Measurements from ENCODE around the gene ARMH2. TPM values are rescaled to one million over a fixed set of nuclear protein-coding genes. Genes with fewer than 3 reads are reported as not detected.
A peak's percentile ranks its signal among the peaks of the same experiment; 100 is the strongest.

The ARMH2 gene
- total and polyA plus RNA-seq, 7 experiments from 2014 or later: 0.70 to 9.4 (median 3.8) TPM; not detected in 1

DNA sequence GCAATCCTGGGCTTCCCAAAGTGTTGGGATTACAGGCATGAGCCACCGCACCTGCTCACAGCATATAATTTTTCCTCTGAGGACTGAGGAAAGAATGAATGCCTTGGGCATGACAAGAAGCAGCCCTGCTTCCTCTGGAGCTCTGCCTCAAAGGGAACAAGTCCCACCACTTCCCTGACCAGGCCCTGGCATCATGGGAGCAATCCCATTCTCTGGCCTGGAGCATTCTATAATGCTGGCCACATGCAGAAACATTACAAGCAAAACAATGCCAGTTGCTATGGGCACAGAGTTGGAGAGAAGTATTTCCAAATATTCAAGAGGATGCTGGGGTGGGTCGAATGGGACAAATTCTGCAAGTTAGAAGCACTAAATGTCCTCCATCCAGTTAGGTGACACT lies 41.5 kb upstream of the ARMH2 start:
- H3K4me3 Mint-ChIP-seq: peak overlapping the region in 9 of 10 donors; percentile 18 to 79 (median 63)
- no peaks in the 10 kb centered on the region for H3K9me3 ChIP-seq (ENCODE audit: control insufficient read depth in 2 of 3, low read length in 3 of 3)
- no peak overlapping the region for H3K4me3 ChIP-seq (ENCODE audit: low read length)
- DNase-seq (no peak), ATAC-seq (no peak)
- H3K27me3 Mint-ChIP-seq: no peaks in the 10 kb centered on the region
- peaks cover 0 to 57% of the 10 kb centered on the region in 2 donors for H3K4me1 ChIP-seq (ENCODE audit: control insufficient read depth in 2 of 2, insufficient read depth in 2 of 2, low read length in 2 of 2)
- POLR2A ChIA-PET: interaction anchor here (0.6 to 1.5 kb wide), 4 partner anchors 10 to 173 kb away, joined by 3 to 5 read pairs (median 4); no protein-coding TSS in a partner anchor
- peaks cover 43 to 89% (median 85%) of the 10 kb centered on the region in 7 donors for H3K4me1 Mint-ChIP-seq
- peak overlapping the region; percentile 43 for H3K27ac ChIP-seq (ENCODE audit: low read depth, low read length)
- H3K27me3 ChIP-seq (ENCODE audit: control insufficient read depth in 2 of 2, insufficient read depth in 2 of 2, low read length in 2 of 2): no peaks in the 10 kb centered on the region
- peaks cover 0 to 10% (median 0%) of the 10 kb centered on the region in 11 donors for H3K9me3 Mint-ChIP-seq
- intact Hi-C loops (cut with micrococcal nuclease): loop anchor here in 1 of 2 donors (2.0 kb wide), 1 partner anchor 15 kb away; no protein-coding TSS in a partner anchor
- peaks cover 45 to 78% (median 46%) of the 10 kb centered on the region in 3 experiments for H3K36me3 ChIP-seq (ENCODE audit: control insufficient read depth in 2 of 3, insufficient read depth in 3 of 3, low read length in 3 of 3)
- CTCF ChIA-PET: interaction anchor here (2.2 kb wide), 1 partner anchor 178 kb away, joined by 8 read pairs; no protein-coding TSS in a partner anchor
- H3K27ac Mint-ChIP-seq: peak overlapping the region; percentile 38 to 95 (median 88)
- peaks cover 4 to 82% (median 71%) of the 10 kb centered on the region in 5 donors for H3K36me3 Mint-ChIP-seq

DNA sequence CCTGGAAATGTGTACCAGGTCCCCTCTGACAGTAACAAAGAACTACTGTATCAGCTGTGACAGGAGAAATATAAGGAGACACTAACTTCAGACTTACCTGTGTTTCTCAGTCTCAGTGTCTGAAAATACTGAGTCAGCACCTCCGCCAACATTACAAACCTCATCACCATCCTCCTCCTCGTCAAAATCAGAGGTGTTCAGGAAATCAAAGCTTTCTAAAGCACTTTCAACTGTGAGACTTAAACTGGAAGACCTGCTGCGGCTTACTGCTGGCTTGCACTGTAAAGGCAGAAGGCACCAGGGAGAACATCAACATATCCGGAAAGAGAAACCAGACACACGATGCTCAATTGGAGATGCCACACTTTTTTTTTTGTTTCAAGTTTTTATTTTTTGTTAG lies 40.3 kb upstream of the ARMH2 start:
- POLR2A ChIA-PET: interaction anchor here (0.6 to 1.3 kb wide), 5 partner anchors 10 to 187 kb away, joined by 3 to 6 read pairs (median 3); no protein-coding TSS in a partner anchor

DNA sequence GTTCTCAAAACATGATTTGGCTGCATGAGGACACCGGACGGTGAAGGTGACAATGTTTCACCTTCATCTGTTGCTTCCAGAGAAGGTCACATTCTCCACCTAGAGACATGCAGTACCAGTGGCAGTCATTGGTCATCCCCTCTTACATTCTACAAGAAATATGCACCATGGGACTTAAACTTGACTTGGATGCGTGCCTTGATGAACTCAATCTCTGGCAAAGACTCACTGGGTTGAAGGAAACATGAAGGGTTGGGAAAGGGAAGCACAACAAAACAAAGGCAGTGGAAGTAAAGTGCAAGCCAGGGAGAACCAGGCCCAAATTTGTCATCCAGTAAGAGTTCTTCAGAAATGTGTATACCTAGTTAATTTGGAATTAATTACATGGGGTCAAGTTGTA lies 39.4 kb upstream of the ARMH2 start:
- H3K9me3 ChIP-seq (ENCODE audit: control insufficient read depth in 2 of 3, low read length in 3 of 3): no peaks in the 10 kb centered on the region
- peaks cover 0 to 44% of the 10 kb centered on the region in 2 donors for H3K4me1 ChIP-seq (ENCODE audit: control insufficient read depth in 2 of 2, insufficient read depth in 2 of 2, low read length in 2 of 2)
- Mint-ChIP-seq H3K9me3 (peaks cover 0 to 9% (median 0%) of the 10 kb centered on the region in 11 donors), H3K27ac (peak overlapping the region; percentile 50 to 95 (median 73)), H3K36me3 (peaks cover 4 to 85% (median 79%) of the 10 kb centered on the region in 5 donors), H3K4me3 (peak overlapping the region in 4 of 10 donors; percentile 22 to 41 (median 38)), H3K27me3 (no peaks in the 10 kb centered on the region), H3K4me1 (peaks cover 35 to 91% (median 86%) of the 10 kb centered on the region in 7 donors)
- ATAC-seq (no peak), DNase-seq (no peak)
- H3K36me3 ChIP-seq (ENCODE audit: control insufficient read depth in 2 of 3, insufficient read depth in 3 of 3, low read length in 3 of 3): peaks cover 43 to 78% (median 56%) of the 10 kb centered on the region in 3 experiments
- POLR2A ChIA-PET: interaction anchor here (0.7 to 1.1 kb wide), 2 partner anchors 52 to 123 kb away, joined by 3 read pairs; no protein-coding TSS in a partner anchor
- no peak overlapping the region for H3K4me3 ChIP-seq (ENCODE audit: low read length)
- CTCF ChIA-PET: no interaction called here
- no peaks in the 10 kb centered on the region for H3K27me3 ChIP-seq (ENCODE audit: control insufficient read depth in 2 of 2, insufficient read depth in 2 of 2, low read length in 2 of 2)
- no peak overlapping the region for H3K27ac ChIP-seq (ENCODE audit: low read depth, low read length)
- intact Hi-C loops (cut with micrococcal nuclease): no loop called here

More for the DNA sequence above, 40.3 kb upstream of the ARMH2 start:
- no peak overlapping the region for H3K4me3 ChIP-seq (ENCODE audit: low read length)
- CTCF ChIA-PET: interaction anchor here (2.2 kb wide), 1 partner anchor 179 kb away, joined by 8 read pairs; no protein-coding TSS in a partner anchor
- peak; percentile 84 for ATAC-seq
- no peaks in the 10 kb centered on the region for H3K27me3 Mint-ChIP-seq
- H3K27me3 ChIP-seq (ENCODE audit: control insufficient read depth in 2 of 2, insufficient read depth in 2 of 2, low read length in 2 of 2): no peaks in the 10 kb centered on the region
- intact Hi-C loops (cut with micrococcal nuclease): no loop called here
- H3K27ac Mint-ChIP-seq: peak overlapping the region; percentile 80 to 96 (median 93)
- H3K36me3 Mint-ChIP-seq: peaks cover 4 to 87% (median 78%) of the 10 kb centered on the region in 5 donors
- H3K27ac ChIP-seq (ENCODE audit: low read depth, low read length): peak overlapping the region; percentile 36
- H3K36me3 ChIP-seq (ENCODE audit: control insufficient read depth in 2 of 3, insufficient read depth in 3 of 3, low read length in 3 of 3): peaks cover 44 to 78% (median 52%) of the 10 kb centered on the region in 3 experiments
- H3K9me3 ChIP-seq (ENCODE audit: control insufficient read depth in 2 of 3, low read length in 3 of 3): no peaks in the 10 kb centered on the region
- DNase-seq: peak in 7 of 9 donors; percentile 37 to 73 (median 59)
- H3K4me3 Mint-ChIP-seq: peak overlapping the region; percentile 14 to 79 (median 64)
- H3K4me1 ChIP-seq (ENCODE audit: control insufficient read depth in 2 of 2, insufficient read depth in 2 of 2, low read length in 2 of 2): peaks cover 0 to 50% of the 10 kb centered on the region in 2 donors
- H3K4me1 Mint-ChIP-seq: peaks cover 37 to 93% (median 89%) of the 10 kb centered on the region in 7 donors
- peaks cover 0 to 12% (median 0%) of the 10 kb centered on the region in 11 donors for H3K9me3 Mint-ChIP-seq

GRCh38 chr6:24836109-24836508 lies 37.4 kb upstream of the ARMH2 start:
- H3K4me3 ChIP-seq (ENCODE audit: low read length): no peak overlapping the region
- ChIA-PET POLR2A (interaction anchor here (1.0 to 1.7 kb wide), 2 partner anchors 9 to 182 kb away, joined by 4 to 8 read pairs; no protein-coding TSS in a partner anchor), CTCF (no interaction called here)
- H3K4me1 ChIP-seq (ENCODE audit: control insufficient read depth in 2 of 2, insufficient read depth in 2 of 2, low read length in 2 of 2): peaks cover 0 to 24% of the 10 kb centered on the region in 2 donors
- Mint-ChIP-seq H3K4me3 (peak overlapping the region in 3 of 10 donors; percentile 4 to 37 (median 35)), H3K9me3 (peaks cover 0 to 13% (median 0%) of the 10 kb centered on the region in 11 donors), H3K4me1 (peaks cover 21 to 84% (median 75%) of the 10 kb centered on the region in 7 donors), H3K27me3 (no peaks in the 10 kb centered on the region), H3K27ac (peak overlapping the region; percentile 55 to 90 (median 78)), H3K36me3 (peaks cover 9 to 87% (median 75%) of the 10 kb centered on the region in 5 donors)
- intact Hi-C loops (cut with micrococcal nuclease): no loop called here
- H3K9me3 ChIP-seq (ENCODE audit: control insufficient read depth in 2 of 3, low read length in 3 of 3): no peaks in the 10 kb centered on the region
- no peaks in the 10 kb centered on the region for H3K27me3 ChIP-seq (ENCODE audit: control insufficient read depth in 2 of 2, insufficient read depth in 2 of 2, low read length in 2 of 2)
- H3K27ac ChIP-seq (ENCODE audit: low read depth, low read length): no peak overlapping the region
- peaks cover 44 to 79% (median 56%) of the 10 kb centered on the region in 3 experiments for H3K36me3 ChIP-seq (ENCODE audit: control insufficient read depth in 2 of 3, insufficient read depth in 3 of 3, low read length in 3 of 3)
- DNase-seq: no peak
- ATAC-seq: no peak

DNA sequence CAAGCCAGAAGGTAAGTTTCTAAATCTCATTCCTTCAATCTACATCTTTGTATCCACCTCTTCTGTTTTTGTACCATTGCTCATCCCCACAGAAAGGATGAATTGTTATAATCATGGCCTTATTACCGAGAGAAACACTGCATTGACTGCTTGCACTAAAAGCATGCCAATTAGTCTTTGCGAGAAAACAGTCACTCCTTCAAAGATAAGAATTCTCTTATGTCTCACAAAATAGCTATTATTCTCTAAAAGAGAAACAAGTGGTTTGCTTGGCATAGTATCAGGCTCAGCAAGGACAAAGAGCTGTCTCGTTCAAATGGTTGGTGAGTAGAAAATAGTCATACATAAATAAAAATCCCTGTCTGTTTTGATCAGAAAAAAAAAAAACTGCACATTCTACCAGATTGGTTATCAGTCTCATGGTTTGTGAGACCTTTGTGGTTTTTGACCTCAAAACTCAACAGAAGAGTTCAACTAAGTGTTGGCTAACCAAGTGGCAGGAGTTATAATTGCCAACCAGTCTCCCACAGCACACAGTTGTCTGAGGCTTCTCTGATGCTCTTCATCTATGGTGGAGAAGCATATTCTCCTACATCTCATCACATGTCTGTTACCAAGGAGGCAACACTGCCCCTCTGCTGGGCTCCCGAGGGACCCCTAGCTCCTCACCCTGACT lies 35.1 kb upstream of the ARMH2 start:
- intact Hi-C loops (cut with micrococcal nuclease): no loop called here
- Histone ChIP-seq H3K4me3 (ENCODE audit: low read length) (no peak overlapping the region), H3K4me1 (ENCODE audit: control insufficient read depth in 2 of 2, insufficient read depth in 2 of 2, low read length in 2 of 2) (peaks cover 0 to 2% of the 10 kb centered on the region in 2 donors), H3K9me3 (ENCODE audit: control insufficient read depth in 2 of 3, low read length in 3 of 3) (no peaks in the 10 kb centered on the region), H3K27ac (ENCODE audit: low read depth, low read length) (peak overlapping the region; percentile 11), H3K27me3 (ENCODE audit: control insufficient read depth in 2 of 2, insufficient read depth in 2 of 2, low read length in 2 of 2) (no peaks in the 10 kb centered on the region), H3K36me3 (ENCODE audit: control insufficient read depth in 2 of 3, insufficient read depth in 3 of 3, low read length in 3 of 3) (peaks cover 44 to 84% (median 48%) of the 10 kb centered on the region in 3 experiments)
- CTCF ChIA-PET: no interaction called here
- H3K27ac Mint-ChIP-seq: peak overlapping the region; percentile 55 to 90 (median 78)
- ATAC-seq (no peak), DNase-seq (no peak)
- H3K9me3 Mint-ChIP-seq: peaks cover 0 to 19% (median 0%) of the 10 kb centered on the region in 11 donors
- H3K27me3 Mint-ChIP-seq: no peaks in the 10 kb centered on the region
- H3K4me1 Mint-ChIP-seq: peaks cover 5 to 69% (median 56%) of the 10 kb centered on the region in 7 donors
- peak overlapping the region in 5 of 10 donors; percentile 21 to 62 (median 37) for H3K4me3 Mint-ChIP-seq
- H3K36me3 Mint-ChIP-seq: peaks cover 13 to 80% (median 66%) of the 10 kb centered on the region in 5 donors
- POLR2A ChIA-PET: interaction anchor here (0.7 to 2.0 kb wide), 8 partner anchors 9 to 184 kb away, joined by 3 to 8 read pairs (median 4); no protein-coding TSS in a partner anchor

GRCh38 chr6:24832794-24833193 lies 34.1 kb upstream of the ARMH2 start:
- H3K27ac ChIP-seq (ENCODE audit: low read depth, low read length): no peak overlapping the region
- peaks cover 4 to 68% (median 57%) of the 10 kb centered on the region in 7 donors for H3K4me1 Mint-ChIP-seq
- no peak overlapping the region for H3K4me3 ChIP-seq (ENCODE audit: low read length)
- no peaks in the 10 kb centered on the region for H3K4me1 ChIP-seq (ENCODE audit: control insufficient read depth in 2 of 2, insufficient read depth in 2 of 2, low read length in 2 of 2)
- H3K36me3 Mint-ChIP-seq: peaks cover 9 to 80% (median 65%) of the 10 kb centered on the region in 5 donors
- intact Hi-C loops (cut with micrococcal nuclease): no loop called here
- H3K9me3 ChIP-seq (ENCODE audit: control insufficient read depth in 2 of 3, low read length in 3 of 3): no peaks in the 10 kb centered on the region
- DNase-seq (no peak), ATAC-seq (no peak)
- H3K9me3 Mint-ChIP-seq: peaks cover 0 to 19% (median 0%) of the 10 kb centered on the region in 11 donors
- H3K27ac Mint-ChIP-seq: peak overlapping the region in 7 of 9 donors; percentile 15 to 90 (median 81)
- CTCF ChIA-PET: interaction anchor here (0.8 to 0.9 kb wide), 2 partner anchors 19 to 758 kb away, joined by 3 read pairs; no protein-coding TSS in a partner anchor
- peaks cover 50 to 86% (median 53%) of the 10 kb centered on the region in 3 experiments for H3K36me3 ChIP-seq (ENCODE audit: control insufficient read depth in 2 of 3, insufficient read depth in 3 of 3, low read length in 3 of 3)
- H3K4me3 Mint-ChIP-seq: peak overlapping the region in 1 of 10 donors; percentile 51
- no peaks in the 10 kb centered on the region for H3K27me3 ChIP-seq (ENCODE audit: control insufficient read depth in 2 of 2, insufficient read depth in 2 of 2, low read length in 2 of 2)
- H3K27me3 Mint-ChIP-seq: no peaks in the 10 kb centered on the region
- POLR2A ChIA-PET: interaction anchor here (0.7 to 1.8 kb wide), 8 partner anchors 10 to 185 kb away, joined by 3 to 4 read pairs (median 4); partner anchors contain the start of gene C6orf62
